Thoracic aorta (tissue), 2 donors: Measurements from ENCODE around the gene PANK4. TPM values are rescaled to one million over a fixed set of nuclear protein-coding genes. Genes with fewer than 3 reads are reported as not detected.

Experiments used
- ATAC-seq: fragments of 150-250 bp; one replicate; pipeline ENCODE4 v1.8.0; 2017; ENCODE audit warnings: low read depth; ENCODE audit not compliant: insufficient number of reproducible peaks, low FRiP score
- DNase-seq: peaks from one replicate; pipeline ENCODE4 v3.0.0-alpha.2; 2020; ENCODE audit warnings: low spot score
- H3K27ac ChIP-seq, 2 donors: fragments of 200-600 bp; sonication (generic); 1 replicate in 1 of 2; 2 replicates in 1 of 2; pipeline ENCODE4 v1.5.1; 2016; ENCODE audit warnings: mild to moderate bottlenecking in 2 of 2, moderate library complexity in 2 of 2
- H3K27me3 ChIP-seq: fragments of 200-600 bp; sonication (generic); replicated peaks from 2 replicates; pipeline ENCODE4 v1.6.0; 2016; ENCODE audit warnings: mild to moderate bottlenecking; ENCODE audit not compliant: insufficient read depth
- H3K36me3 ChIP-seq: fragments of 200-600 bp; sonication (generic); one replicate; pipeline ENCODE4 v1.5.1; 2016
- H3K4me1 ChIP-seq, 2 donors: fragments of 200-600 bp; sonication (generic); 1 replicate in 1 of 2; 2 replicates in 1 of 2; pipeline versions ENCODE4 v1.5.1 to v1.6.0; 2016; ENCODE audit warnings: low read depth in 2 of 2, mild to moderate bottlenecking in 1 of 2; ENCODE audit not compliant: control insufficient read depth in 1 of 2
- H3K4me3 ChIP-seq: fragments of 200-600 bp; sonication (generic); 2 replicates; pipeline ENCODE4 v1.5.1; 2016; ENCODE audit warnings: mild to moderate bottlenecking
- H3K9me3 ChIP-seq: fragments of 200-600 bp; sonication (generic); 2 replicates; pipeline ENCODE4 v1.5.1; 2016
- total RNA-seq, 2 donors: library from RNA; depleted of rRNA; stranded (reverse); fragments of >200 nt; gene quantifications; one replicate each; pipeline versions ENCODE4 v1.1.0 to v1.2.3, GENCODE V29; 2016
- TF ChIP-seq, protein P1 (sequence below): fragments of 200-600 bp; sonication (generic); IDR thresholded peaks from one replicate; pipeline ENCODE4 v1.5.1; 2019; ENCODE audit warnings: antibody characterized with exemption

PANK4 gene
- total RNA-seq, 2 donors from 2014 or later, result 27.1 to 32.0 TPM

GRCh38 chr1:2504225-2504948 is 22.0 kb downstream of the PANK4 start:
- Histone ChIP-seq H3K4me1 (no peaks in the 10 kb centered on the region), H3K4me3 (no peak overlapping the region), H3K9me3 (no peaks in the 10 kb centered on the region), H3K27me3 (no peaks in the 10 kb centered on the region), H3K27ac (no peak overlapping the region), H3K36me3 (peaks cover 8% of the 10 kb centered on the region)
- ATAC-seq (no peak), DNase-seq (no peak)
- TF ChIP-seq, protein P1, sequence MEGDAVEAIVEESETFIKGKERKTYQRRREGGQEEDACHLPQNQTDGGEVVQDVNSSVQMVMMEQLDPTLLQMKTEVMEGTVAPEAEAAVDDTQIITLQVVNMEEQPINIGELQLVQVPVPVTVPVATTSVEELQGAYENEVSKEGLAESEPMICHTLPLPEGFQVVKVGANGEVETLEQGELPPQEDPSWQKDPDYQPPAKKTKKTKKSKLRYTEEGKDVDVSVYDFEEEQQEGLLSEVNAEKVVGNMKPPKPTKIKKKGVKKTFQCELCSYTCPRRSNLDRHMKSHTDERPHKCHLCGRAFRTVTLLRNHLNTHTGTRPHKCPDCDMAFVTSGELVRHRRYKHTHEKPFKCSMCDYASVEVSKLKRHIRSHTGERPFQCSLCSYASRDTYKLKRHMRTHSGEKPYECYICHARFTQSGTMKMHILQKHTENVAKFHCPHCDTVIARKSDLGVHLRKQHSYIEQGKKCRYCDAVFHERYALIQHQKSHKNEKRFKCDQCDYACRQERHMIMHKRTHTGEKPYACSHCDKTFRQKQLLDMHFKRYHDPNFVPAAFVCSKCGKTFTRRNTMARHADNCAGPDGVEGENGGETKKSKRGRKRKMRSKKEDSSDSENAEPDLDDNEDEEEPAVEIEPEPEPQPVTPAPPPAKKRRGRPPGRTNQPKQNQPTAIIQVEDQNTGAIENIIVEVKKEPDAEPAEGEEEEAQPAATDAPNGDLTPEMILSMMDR, result no peak

GRCh38 chr1:2503554-2504224 is 22.7 kb downstream of the PANK4 start:
- Histone ChIP-seq H3K36me3 (peaks cover 1% of the 10 kb centered on the region), H3K9me3 (no peaks in the 10 kb centered on the region), H3K27me3 (no peaks in the 10 kb centered on the region), H3K4me1 (no peaks in the 10 kb centered on the region), H3K4me3 (no peak overlapping the region), H3K27ac (no peak overlapping the region)
- TF ChIP-seq, protein P1, result no peak
- DNase-seq (no peak), ATAC-seq (no peak)

DNA sequence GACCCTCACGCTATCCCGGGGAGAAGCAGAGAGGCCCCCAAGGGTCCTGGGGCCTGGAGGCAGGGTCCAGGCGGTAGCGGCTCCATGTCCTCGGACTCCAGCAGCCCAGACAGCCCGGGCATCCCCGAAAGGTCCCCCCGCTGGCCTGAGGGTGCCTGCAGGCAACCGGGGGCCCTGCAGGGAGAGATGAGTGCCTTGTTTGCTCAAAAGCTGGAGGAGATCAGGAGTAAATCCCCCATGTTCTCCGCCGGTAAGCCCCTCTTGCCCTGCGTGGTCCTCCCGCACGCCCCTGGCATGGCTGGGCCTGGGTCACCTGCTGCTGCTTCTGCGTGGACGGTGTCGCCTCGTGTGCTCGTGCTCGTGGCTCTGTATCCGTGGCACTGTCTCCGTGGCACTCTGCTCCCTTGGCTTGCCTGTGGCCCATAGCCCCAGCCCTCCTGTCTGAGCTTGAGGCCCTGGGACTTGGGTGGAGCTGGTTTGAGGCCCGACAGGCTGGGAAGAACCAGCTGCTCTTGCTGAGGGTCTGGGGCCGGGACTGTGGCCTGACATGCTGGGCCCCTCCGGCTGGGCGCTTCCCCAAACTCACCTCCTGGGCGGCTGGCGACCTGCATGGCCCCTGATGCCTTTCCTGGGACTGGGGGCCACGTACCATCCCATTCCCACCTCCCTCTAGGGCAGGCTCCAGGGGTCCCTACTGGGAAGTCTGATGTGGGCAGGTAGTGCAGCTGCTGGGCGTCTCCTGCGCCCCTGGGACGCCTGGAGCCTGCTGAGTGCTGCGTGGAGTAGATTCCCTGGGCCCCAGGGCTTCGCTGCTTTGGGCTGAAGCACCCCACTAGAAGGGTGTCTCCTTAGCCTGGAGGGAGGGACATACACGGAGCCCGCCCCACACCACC is 23.5 kb downstream of the PANK4 start:
- Histone ChIP-seq H3K4me1 (no peaks in the 10 kb centered on the region), H3K36me3 (no peaks in the 10 kb centered on the region), H3K27ac (no peak overlapping the region), H3K4me3 (no peak overlapping the region), H3K27me3 (no peaks in the 10 kb centered on the region), H3K9me3 (no peaks in the 10 kb centered on the region)
- no peak for ATAC-seq
- TF ChIP-seq, protein P1, result no peak
- no peak for DNase-seq

- H3K27ac ChIP-seq, result no peak overlapping the region
- H3K4me1 ChIP-seq, result no peaks in the 10 kb centered on the region
- TF ChIP-seq, protein P1, result no peak
- ATAC-seq (no peak), DNase-seq (no peak)
- no peak overlapping the region for H3K4me3 ChIP-seq
- no peaks in the 10 kb centered on the region for H3K27me3 ChIP-seq
- no peaks in the 10 kb centered on the region for H3K36me3 ChIP-seq
- H3K9me3 ChIP-seq, result no peaks in the 10 kb centered on the region
These were observed 24.2 kb downstream of the PANK4 start for GRCh38 chr1:2502210-2502609.

GRCh38 chr1:2501820-2502119 is 24.6 kb downstream of the PANK4 start:
- Histone ChIP-seq H3K36me3 (no peaks in the 10 kb centered on the region), H3K27me3 (no peaks in the 10 kb centered on the region), H3K9me3 (no peaks in the 10 kb centered on the region), H3K4me3 (no peak overlapping the region), H3K4me1 (no peaks in the 10 kb centered on the region), H3K27ac (no peak overlapping the region)
- DNase-seq (no peak), ATAC-seq (no peak)
- TF ChIP-seq, protein P1, result no peak
